Measurements from ENCODE around the gene PLXNA2.

DNA sequence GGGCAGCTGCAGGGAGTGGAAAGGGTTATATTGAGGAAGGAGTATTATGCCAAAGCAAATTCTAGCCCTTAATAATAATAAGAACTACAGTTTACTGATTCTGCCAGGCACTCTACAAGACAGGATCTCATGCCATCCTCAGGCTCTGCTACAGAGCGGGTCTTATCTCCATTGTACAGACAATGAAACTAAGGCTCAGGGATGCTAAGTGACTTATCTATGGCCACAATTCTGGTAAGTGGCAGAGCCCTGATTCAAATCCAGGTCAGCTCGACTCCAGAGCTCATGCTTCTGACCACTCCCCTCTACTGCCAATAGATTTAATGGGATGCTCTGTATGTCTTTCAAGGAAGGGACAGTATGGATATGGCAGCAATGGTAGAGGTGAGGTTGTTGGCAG is 187.1 kb downstream of the PLXNA2 start:
- TF ChIP-seq, protein P1, sequence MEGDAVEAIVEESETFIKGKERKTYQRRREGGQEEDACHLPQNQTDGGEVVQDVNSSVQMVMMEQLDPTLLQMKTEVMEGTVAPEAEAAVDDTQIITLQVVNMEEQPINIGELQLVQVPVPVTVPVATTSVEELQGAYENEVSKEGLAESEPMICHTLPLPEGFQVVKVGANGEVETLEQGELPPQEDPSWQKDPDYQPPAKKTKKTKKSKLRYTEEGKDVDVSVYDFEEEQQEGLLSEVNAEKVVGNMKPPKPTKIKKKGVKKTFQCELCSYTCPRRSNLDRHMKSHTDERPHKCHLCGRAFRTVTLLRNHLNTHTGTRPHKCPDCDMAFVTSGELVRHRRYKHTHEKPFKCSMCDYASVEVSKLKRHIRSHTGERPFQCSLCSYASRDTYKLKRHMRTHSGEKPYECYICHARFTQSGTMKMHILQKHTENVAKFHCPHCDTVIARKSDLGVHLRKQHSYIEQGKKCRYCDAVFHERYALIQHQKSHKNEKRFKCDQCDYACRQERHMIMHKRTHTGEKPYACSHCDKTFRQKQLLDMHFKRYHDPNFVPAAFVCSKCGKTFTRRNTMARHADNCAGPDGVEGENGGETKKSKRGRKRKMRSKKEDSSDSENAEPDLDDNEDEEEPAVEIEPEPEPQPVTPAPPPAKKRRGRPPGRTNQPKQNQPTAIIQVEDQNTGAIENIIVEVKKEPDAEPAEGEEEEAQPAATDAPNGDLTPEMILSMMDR (conservative IDR thresholded peaks at IDR 0.05): no peak
- TF ChIP-seq EZH2 (IDR thresholded peaks at IDR 0.05; ENCODE audit: low read depth): no peak

All from PC-9 (cell line).